ENCODE data around the gene ART3.

Gene ART3

DNA sequence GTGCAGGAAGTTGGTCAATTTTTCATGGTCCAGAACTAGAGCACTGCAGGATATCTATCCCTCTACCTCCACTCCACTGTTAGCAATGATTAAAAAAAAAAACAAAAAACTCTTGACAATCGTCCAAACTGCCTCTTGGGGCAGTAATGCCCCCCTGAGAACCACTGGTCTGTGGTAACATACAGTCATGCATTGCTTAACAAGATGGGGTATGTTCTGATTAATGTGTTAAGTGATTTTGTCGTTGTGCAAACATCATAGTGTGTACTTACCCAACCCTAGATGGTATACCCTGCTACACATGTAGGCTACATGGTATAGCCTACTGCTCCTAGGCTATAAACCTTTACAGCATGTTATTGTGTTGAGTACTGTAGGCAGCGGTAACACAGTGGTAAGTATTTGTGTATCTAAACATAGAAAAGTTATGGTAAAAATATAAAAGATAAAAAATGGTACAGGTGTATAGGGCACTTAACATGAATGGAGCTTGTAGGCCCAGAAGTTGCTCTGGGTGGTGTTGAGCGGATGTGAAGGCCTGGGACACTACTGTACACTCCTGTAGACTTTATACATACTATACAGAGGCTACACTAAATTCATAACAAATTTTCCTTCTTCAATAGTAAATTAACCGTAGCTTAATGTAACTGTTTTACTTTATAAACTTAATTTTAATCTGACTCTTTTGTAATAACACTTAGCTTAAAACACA lies 34.1 kb downstream of the ART3 start:
- H3K4me3 ChIP-seq (ENCODE audit: control insufficient read depth, low read depth, low read length), result no peak overlapping the region
- DNase-seq (ENCODE audit: low read depth), result peak; percentile 58
- TF ChIP-seq, protein P1, sequence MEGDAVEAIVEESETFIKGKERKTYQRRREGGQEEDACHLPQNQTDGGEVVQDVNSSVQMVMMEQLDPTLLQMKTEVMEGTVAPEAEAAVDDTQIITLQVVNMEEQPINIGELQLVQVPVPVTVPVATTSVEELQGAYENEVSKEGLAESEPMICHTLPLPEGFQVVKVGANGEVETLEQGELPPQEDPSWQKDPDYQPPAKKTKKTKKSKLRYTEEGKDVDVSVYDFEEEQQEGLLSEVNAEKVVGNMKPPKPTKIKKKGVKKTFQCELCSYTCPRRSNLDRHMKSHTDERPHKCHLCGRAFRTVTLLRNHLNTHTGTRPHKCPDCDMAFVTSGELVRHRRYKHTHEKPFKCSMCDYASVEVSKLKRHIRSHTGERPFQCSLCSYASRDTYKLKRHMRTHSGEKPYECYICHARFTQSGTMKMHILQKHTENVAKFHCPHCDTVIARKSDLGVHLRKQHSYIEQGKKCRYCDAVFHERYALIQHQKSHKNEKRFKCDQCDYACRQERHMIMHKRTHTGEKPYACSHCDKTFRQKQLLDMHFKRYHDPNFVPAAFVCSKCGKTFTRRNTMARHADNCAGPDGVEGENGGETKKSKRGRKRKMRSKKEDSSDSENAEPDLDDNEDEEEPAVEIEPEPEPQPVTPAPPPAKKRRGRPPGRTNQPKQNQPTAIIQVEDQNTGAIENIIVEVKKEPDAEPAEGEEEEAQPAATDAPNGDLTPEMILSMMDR (conservative IDR thresholded peaks at IDR 0.05; ENCODE audit: control insufficient read depth, insufficient read depth, low read depth, low read length), result no peak

DNA sequence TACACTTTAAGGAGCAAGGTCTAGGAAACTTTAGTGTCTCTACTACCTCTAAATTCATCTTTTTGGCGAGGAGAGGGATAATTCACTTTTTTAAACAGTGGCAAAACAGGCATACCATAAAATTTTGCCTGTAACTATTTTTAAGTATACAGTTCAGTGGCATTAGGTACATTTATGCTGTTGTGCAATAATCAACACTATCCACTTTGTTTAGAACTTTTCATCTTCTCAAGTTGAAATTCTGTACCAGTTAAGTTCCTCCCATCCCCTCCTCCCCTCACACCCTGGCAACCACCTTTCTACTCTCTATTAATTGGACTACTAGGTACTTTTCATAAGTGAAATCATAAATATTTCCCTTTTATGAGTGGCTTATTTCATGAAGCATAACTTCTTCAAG lies 42.3 kb downstream of the ART3 start:
- DNase-seq (ENCODE audit: low read depth), result no peak
- TF ChIP-seq, protein P1 (conservative IDR thresholded peaks at IDR 0.05; ENCODE audit: control insufficient read depth, insufficient read depth, low read depth, low read length), result no peak
- H3K4me3 ChIP-seq (ENCODE audit: control insufficient read depth, low read depth, low read length), result no peak overlapping the region

DNA sequence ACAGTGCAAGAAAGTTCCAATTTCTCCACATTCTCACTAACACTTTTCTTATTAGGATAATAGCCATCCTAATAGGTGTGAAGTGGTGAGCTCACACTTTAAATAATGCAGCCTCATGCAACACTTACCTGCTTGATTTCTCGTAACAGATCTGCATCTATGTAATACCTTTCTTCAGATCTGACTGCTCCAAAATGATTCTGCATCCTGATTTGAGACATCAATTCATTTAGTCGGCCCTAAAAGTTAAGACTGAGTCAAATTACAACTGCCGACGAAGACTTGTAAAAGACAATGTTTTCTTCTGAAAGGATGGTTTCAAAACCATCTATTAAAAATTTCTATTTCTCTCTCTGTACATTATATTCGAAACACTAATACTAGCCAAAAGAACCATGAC lies 43.0 kb downstream of the ART3 start:
- H3K4me3 ChIP-seq (ENCODE audit: control insufficient read depth, low read depth, low read length), result no peak overlapping the region
- TF ChIP-seq, protein P1 (conservative IDR thresholded peaks at IDR 0.05; ENCODE audit: control insufficient read depth, insufficient read depth, low read depth, low read length), result no peak
- DNase-seq (ENCODE audit: low read depth), result no peak

DNA sequence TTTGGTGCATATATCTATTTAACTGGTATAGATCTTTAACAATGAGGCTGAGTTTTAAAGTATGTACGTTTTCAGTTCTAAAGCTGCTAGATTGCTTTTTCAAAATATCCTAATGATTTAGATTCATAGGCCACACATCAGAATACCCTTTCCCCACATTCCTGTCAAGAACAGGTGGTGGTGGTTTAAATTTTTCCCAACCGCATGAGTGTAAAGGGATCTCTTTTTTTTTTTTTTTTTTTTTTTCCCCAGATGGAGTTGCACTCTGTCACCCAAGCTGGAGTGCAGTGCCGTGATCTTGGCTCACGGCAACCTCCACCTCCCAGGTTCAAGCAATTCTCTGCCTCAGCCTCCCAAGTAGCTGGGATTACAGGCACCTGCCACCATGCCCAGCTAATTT lies 45.7 kb downstream of the ART3 start:
- no peak overlapping the region for H3K4me3 ChIP-seq (ENCODE audit: control insufficient read depth, low read depth, low read length)
- TF ChIP-seq, protein P1 (conservative IDR thresholded peaks at IDR 0.05; ENCODE audit: control insufficient read depth, insufficient read depth, low read depth, low read length), result no peak
- no peak for DNase-seq (ENCODE audit: low read depth)

DNA sequence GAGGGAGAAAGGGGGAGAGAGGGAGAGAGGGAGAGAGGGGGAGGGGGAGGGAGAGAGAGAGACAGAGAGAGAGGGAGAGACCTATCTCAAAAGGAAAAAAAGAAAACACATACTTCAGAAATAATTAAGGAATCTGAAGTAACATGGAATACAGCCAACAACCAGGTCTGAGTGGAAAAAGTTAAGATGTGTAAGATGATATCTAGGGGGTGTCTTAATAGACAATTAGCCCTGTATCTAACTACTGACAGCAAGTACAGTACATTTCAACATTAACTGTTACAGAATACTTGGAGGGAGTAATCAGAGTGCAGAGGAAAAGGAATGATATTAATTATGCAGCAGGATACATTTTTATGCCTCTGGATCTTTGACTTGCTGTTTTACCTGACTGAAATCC lies 51.3 kb downstream of the ART3 start:
- H3K4me3 ChIP-seq (ENCODE audit: control insufficient read depth, low read depth, low read length), result no peak overlapping the region
- no peak for DNase-seq (ENCODE audit: low read depth)
- TF ChIP-seq, protein P1 (conservative IDR thresholded peaks at IDR 0.05; ENCODE audit: control insufficient read depth, insufficient read depth, low read depth, low read length), result no peak

DNA sequence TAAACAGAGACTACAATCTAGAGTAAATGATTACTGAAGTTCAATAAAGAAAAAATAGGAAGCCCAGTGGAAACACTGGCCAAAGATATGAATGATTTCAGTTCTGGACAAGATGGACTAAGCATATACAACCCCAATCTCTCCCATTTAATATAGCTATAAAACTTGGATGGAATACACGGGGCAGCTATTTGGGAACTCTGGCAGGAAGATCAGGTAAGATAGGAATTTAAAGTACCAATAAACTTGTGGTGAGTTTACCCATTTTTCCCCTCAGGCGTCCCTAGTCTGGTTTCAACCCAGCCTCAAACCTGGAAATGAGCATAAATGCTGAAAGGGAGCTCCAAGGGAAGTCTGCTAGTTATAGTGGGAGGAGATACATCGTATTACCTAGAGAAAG lies 53.2 kb downstream of the ART3 start:
- TF ChIP-seq, protein P1 (conservative IDR thresholded peaks at IDR 0.05; ENCODE audit: control insufficient read depth, insufficient read depth, low read depth, low read length), result no peak
- no peak for DNase-seq (ENCODE audit: low read depth)

DNA sequence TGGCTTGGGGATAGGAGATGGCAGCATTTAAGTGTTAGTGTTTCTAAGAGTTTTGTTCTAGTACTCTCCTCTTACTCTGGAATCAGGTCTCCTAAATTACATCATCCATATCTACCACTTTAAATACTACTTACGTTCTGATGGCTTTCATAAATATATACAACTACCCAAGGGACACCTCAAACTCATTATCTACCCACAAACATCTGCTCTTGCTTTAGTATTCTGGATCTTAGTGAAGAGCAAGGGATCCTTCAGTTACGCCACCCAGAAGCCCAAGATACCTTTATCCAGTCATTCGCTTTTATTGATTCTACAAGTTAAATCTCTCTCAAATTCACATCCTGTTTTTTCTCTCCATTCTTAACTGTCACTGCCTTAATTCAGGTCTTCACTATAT lies 66.7 kb downstream of the ART3 start:
- TF ChIP-seq, protein P1 (conservative IDR thresholded peaks at IDR 0.05; ENCODE audit: control insufficient read depth, insufficient read depth, low read depth, low read length), result no peak
- no peak for DNase-seq (ENCODE audit: low read depth)
- no peak overlapping the region for H3K4me3 ChIP-seq (ENCODE audit: control insufficient read depth, low read depth, low read length)

More for the DNA sequence above, 53.2 kb downstream of the ART3 start:
- no peak overlapping the region for H3K4me3 ChIP-seq (ENCODE audit: control insufficient read depth, low read depth, low read length)

Measured in fibroblast of mammary gland (primary cell).